DND-41 (cell line): ENCODE measurements around the gene REP15.

Experiments
- CTCF ChIP-seq: IDR thresholded peaks from 2 replicates; pipeline ENCODE4 v1.5.1; 2012; ENCODE audit warnings: borderline replicate concordance, low read length, moderate library complexity, mild to moderate bottlenecking; ENCODE audit not compliant: poor library complexity, severe bottlenecking; ENCODE audit errors: extremely low read depth
- EZH2 ChIP-seq: IDR thresholded peaks from 3 replicates; pipeline ENCODE4 v1.6.1; 2012; ENCODE audit warnings: borderline replicate concordance, low read depth, mild to moderate bottlenecking, moderate library complexity, low read length, inconsistent platforms; ENCODE audit not compliant: severe bottlenecking

GRCh38 chr12:27672051-27672450, 24.2 kb upstream of the REP15 start:
- TF ChIP-seq EZH2: no peak
- TF ChIP-seq CTCF: no peak
